HepG2 (cell line): Measurements from ENCODE around the gene AKR1C4. TPM values are rescaled to one million over a fixed set of nuclear protein-coding genes. Genes with fewer than 3 reads are reported as not detected.

Source experiments
- CCAR2 ChIP-seq: fragments of 200-400 bp; formaldehyde crosslinking; optimal IDR thresholded peaks from 2 replicates; pipeline ENCODE3; 2018; ENCODE audit warnings: low read depth, mild to moderate bottlenecking, low read length, moderate library complexity
- DPF2 ChIP-seq: sonication (generic); formaldehyde crosslinking; IDR thresholded peaks from 2 replicates; pipeline ENCODE4 v1.4.0; 2020; ENCODE audit warnings: mild to moderate bottlenecking, low read depth, missing genetic modification reagents, borderline replicate concordance
- HDAC2 ChIP-seq: sonication (generic); formaldehyde crosslinking; IDR thresholded peaks from 2 replicates; pipeline ENCODE4 v1.4.0; 2020; ENCODE audit warnings: missing genetic modification reagents
- HDAC6 ChIP-seq: fragments of 200-600 bp; sonication (generic); IDR thresholded peaks from 2 replicates; pipeline ENCODE4 v1.7.0; 2017; ENCODE audit warnings: mild to moderate bottlenecking, antibody characterized with exemption, low read length, low read depth
- KDM5B ChIP-seq: sonication (generic); formaldehyde crosslinking; IDR thresholded peaks from 2 replicates; pipeline ENCODE4 v1.4.0; 2020; ENCODE audit warnings: missing genetic modification reagents, mild to moderate bottlenecking, borderline replicate concordance
- KLF9 ChIP-seq: IDR thresholded peaks from 2 replicates; pipeline ENCODE4 v1.6.1; 2016; ENCODE audit warnings: low read depth
- MED1 ChIP-seq: sonication (generic); formaldehyde crosslinking; IDR thresholded peaks from 2 replicates; pipeline ENCODE4 v1.4.0; 2020; ENCODE audit warnings: missing genetic modification reagents
- NR2C2 ChIP-seq: sonication (generic); formaldehyde crosslinking; IDR thresholded peaks from 2 replicates; pipeline ENCODE4 v1.4.0; 2020; ENCODE audit warnings: missing genetic modification reagents, mild to moderate bottlenecking, moderate library complexity, borderline replicate concordance
- PITX1 ChIP-seq: sonication (generic); formaldehyde crosslinking; IDR thresholded peaks from 2 replicates; pipeline ENCODE4 v1.5.1; 2020; ENCODE audit warnings: mild to moderate bottlenecking, missing genetic modification reagents
- PPARG ChIP-seq: conservative IDR thresholded peaks from 2 replicates; pipeline ENCODE4 v1.6.1; 2016; ENCODE audit warnings: missing biosample characterization, missing genetic modification reagents
- PTBP1 ChIP-seq: fragments of 200-400 bp; formaldehyde crosslinking; IDR thresholded peaks from 2 replicates; pipeline ENCODE4 v1.6.1; 2018; ENCODE audit warnings: low read length, low read depth; ENCODE audit not compliant: poor library complexity, severe bottlenecking
- SNAPC2 ChIP-seq: sonication (generic); formaldehyde crosslinking; IDR thresholded peaks from 2 replicates; pipeline ENCODE4 v1.8.1; 2022; ENCODE audit warnings: mild to moderate bottlenecking, missing genetic modification reagents
- TMF1 ChIP-seq: sonication (generic); formaldehyde crosslinking; IDR thresholded peaks from 2 replicates; pipeline ENCODE4 v1.8.1; 2022; ENCODE audit warnings: low read depth, missing genetic modification reagents
- ZBTB21 ChIP-seq: sonication (generic); formaldehyde crosslinking; IDR thresholded peaks from 2 replicates; pipeline ENCODE4 v1.4.0; 2020; ENCODE audit warnings: missing genetic modification reagents
- ZNF530 ChIP-seq: sonication (generic); formaldehyde crosslinking; IDR thresholded peaks from 2 replicates; pipeline ENCODE4 v1.5.0; 2020; ENCODE audit warnings: low read depth, mild to moderate bottlenecking, missing genetic modification reagents
- ZNF563 ChIP-seq: sonication (generic); formaldehyde crosslinking; IDR thresholded peaks from 2 replicates; pipeline ENCODE4 v1.8.0; 2022; ENCODE audit warnings: mild to moderate bottlenecking, moderate library complexity, missing genetic modification reagents
- ZNF772 ChIP-seq: sonication (generic); formaldehyde crosslinking; IDR thresholded peaks from 2 replicates; pipeline ENCODE4 v1.5.0; 2020; ENCODE audit warnings: mild to moderate bottlenecking, missing genetic modification reagents
- ZNF781 ChIP-seq: sonication (generic); formaldehyde crosslinking; IDR thresholded peaks from 2 replicates; pipeline ENCODE4 v1.5.1; 2020; ENCODE audit warnings: borderline replicate concordance, mild to moderate bottlenecking, missing genetic modification reagents; ENCODE audit errors: not compliant biosample characterization
- ZNF782 ChIP-seq: sonication (generic); formaldehyde crosslinking; IDR thresholded peaks from 2 replicates; pipeline ENCODE4 v1.4.0; 2020; ENCODE audit warnings: missing genetic modification reagents, mild to moderate bottlenecking, borderline replicate concordance
- ZSCAN9 ChIP-seq: IDR thresholded peaks from 2 replicates; pipeline ENCODE4 v1.6.1; 2016; ENCODE audit warnings: borderline replicate concordance
- polyA plus RNA-seq, 8 experiments: library from polyadenylated mRNA; depleted of rRNA in 3 of 8; stranded (reverse) in 7 of 8; unstranded in 1 of 8; fragments of >200 nt; fragmentation: Illumina TruSeq in 4 of 8; extraction: Trizol in 4 of 8; gene quantifications; 2 replicates each; pipeline versions ENCODE4 v1.2.1 to v1.2.3, GENCODE V29; 2011 to 2016; ENCODE audit warnings: low read depth in 4 of 8, missing spikeins in 1 of 8, mixed read lengths in 1 of 8; ENCODE audit not compliant: insufficient read depth in 1 of 8
- total RNA-seq, 5 experiments: library from RNA; depleted of rRNA; stranded (reverse); fragments of >200 nt; fragmentation: Illumina TruSeq; extraction: Trizol; gene quantifications; 2 replicates each; pipeline ENCODE4 v1.2.3, GENCODE V29; 2016; ENCODE audit warnings: low read depth in 1 of 5
- TF ChIP-seq, protein P1 (sequence below): IDR thresholded peaks from 2 replicates; pipeline ENCODE4 v1.6.1; 2012; ENCODE audit warnings: low read depth, low read length, improper control_type of control experiment
- TF ChIP-seq, protein P2 (sequence below): IDR thresholded peaks from 2 replicates; pipeline ENCODE4 v1.6.1; 2016; ENCODE audit warnings: mild to moderate bottlenecking
- TF ChIP-seq, protein P3 (sequence below): sonication (generic); formaldehyde crosslinking; conservative IDR thresholded peaks from 2 replicates; pipeline ENCODE4 v1.8.1; 2023; ENCODE audit warnings: missing genetic modification reagents
- TF ChIP-seq, protein P4 (sequence below): IDR thresholded peaks from 2 replicates; pipeline ENCODE4 v1.6.1; 2018; ENCODE audit warnings: missing genetic modification reagents, mild to moderate bottlenecking, missing compliant biosample characterization
- TF ChIP-seq, protein P5 (sequence below): sonication (generic); formaldehyde crosslinking; conservative IDR thresholded peaks from 2 replicates; pipeline ENCODE4 v1.5.0; 2020; ENCODE audit warnings: missing genetic modification reagents

AKR1C4 gene
- total and polyA plus RNA-seq, 2 of the 13 experiments (the other 11 are each of a cell fraction or from before 2014, with no cell fraction given): 0.18 to 1.3 TPM

DNA sequence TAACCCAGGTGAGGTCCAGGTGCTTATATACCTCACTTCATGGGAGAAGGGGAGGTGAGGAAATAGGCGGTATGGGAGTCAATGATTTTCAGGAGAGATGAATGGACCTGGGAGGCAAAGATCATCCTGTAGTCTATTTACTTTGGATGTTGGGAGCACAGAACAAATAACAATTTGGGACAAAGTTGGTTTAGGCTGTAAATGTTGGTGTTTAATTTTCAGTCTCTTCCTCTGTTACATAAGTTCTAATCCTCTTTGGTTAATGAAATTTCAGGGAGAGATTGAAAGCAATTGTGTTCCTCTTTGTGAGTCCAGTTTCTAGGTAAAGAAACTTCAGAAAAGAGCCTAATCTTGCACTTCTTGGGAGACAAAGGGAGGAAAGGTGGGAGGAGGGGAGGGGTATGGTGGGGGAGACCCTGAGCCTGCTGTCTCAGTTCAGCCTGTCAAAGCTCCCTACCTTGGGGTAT is 46.9 kb downstream of the AKR1C4 start (continued):
- TF ChIP-seq, protein P1, sequence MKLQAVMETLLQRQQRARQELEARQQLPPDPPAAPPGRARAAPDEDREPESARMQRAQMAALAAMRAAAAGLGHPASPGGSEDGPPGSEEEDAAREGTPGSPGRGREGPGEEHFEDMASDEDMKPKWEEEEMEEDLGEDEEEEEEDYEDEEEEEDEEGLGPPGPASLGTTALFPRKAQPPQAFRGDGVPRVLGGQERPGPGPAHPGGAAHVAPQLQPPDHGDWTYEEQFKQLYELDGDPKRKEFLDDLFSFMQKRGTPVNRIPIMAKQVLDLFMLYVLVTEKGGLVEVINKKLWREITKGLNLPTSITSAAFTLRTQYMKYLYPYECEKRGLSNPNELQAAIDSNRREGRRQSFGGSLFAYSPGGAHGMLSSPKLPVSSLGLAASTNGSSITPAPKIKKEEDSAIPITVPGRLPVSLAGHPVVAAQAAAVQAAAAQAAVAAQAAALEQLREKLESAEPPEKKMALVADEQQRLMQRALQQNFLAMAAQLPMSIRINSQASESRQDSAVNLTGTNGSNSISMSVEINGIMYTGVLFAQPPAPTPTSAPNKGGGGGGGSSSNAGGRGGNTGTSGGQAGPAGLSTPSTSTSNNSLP: peak; percentile 81
- TF ChIP-seq KDM5B (CRISPR knock-in tag): no peak
- TF ChIP-seq, protein P2, sequence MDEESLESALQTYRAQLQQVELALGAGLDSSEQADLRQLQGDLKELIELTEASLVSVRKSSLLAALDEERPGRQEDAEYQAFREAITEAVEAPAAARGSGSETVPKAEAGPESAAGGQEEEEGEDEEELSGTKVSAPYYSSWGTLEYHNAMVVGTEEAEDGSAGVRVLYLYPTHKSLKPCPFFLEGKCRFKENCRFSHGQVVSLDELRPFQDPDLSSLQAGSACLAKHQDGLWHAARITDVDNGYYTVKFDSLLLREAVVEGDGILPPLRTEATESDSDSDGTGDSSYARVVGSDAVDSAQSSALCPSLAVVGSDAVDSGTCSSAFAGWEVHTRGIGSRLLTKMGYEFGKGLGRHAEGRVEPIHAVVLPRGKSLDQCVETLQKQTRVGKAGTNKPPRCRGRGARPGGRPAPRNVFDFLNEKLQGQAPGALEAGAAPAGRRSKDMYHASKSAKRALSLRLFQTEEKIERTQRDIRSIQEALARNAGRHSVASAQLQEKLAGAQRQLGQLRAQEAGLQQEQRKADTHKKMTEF (CRISPR knock-in tag): peak; percentile 92
- TF ChIP-seq, protein P3, sequence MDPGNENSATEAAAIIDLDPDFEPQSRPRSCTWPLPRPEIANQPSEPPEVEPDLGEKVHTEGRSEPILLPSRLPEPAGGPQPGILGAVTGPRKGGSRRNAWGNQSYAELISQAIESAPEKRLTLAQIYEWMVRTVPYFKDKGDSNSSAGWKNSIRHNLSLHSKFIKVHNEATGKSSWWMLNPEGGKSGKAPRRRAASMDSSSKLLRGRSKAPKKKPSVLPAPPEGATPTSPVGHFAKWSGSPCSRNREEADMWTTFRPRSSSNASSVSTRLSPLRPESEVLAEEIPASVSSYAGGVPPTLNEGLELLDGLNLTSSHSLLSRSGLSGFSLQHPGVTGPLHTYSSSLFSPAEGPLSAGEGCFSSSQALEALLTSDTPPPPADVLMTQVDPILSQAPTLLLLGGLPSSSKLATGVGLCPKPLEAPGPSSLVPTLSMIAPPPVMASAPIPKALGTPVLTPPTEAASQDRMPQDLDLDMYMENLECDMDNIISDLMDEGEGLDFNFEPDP: no peak
- TF ChIP-seq ZNF563: no peak
- TF ChIP-seq, protein P4, sequence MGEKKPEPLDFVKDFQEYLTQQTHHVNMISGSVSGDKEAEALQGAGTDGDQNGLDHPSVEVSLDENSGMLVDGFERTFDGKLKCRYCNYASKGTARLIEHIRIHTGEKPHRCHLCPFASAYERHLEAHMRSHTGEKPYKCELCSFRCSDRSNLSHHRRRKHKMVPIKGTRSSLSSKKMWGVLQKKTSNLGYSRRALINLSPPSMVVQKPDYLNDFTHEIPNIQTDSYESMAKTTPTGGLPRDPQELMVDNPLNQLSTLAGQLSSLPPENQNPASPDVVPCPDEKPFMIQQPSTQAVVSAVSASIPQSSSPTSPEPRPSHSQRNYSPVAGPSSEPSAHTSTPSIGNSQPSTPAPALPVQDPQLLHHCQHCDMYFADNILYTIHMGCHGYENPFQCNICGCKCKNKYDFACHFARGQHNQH (CRISPR knock-in tag): peak; percentile 78
- no peak for TF ChIP-seq TMF1 (CRISPR knock-in tag)
- no peak for TF ChIP-seq KLF9 (CRISPR knock-in tag)
- TF ChIP-seq ZNF772 (CRISPR knock-in tag): peak; percentile 52; the same call in 1 of the 2 replicates
- peak; percentile 78; the same call in 1 of the 2 replicates for TF ChIP-seq DPF2 (CRISPR knock-in tag)
- TF ChIP-seq SNAPC2: no peak
- peak; percentile 98 for TF ChIP-seq MED1 (CRISPR knock-in tag)
- TF ChIP-seq HDAC2: peak; percentile 90
- TF ChIP-seq PPARG (CRISPR knock-in tag): peak; percentile 99
- no peak for TF ChIP-seq PTBP1
- no peak; the same call in 1 of the 2 replicates for TF ChIP-seq NR2C2 (CRISPR knock-in tag)
- no peak for TF ChIP-seq ZNF781
- TF ChIP-seq CCAR2: no peak
- TF ChIP-seq PITX1: peak; percentile 94
- TF ChIP-seq ZNF782 (CRISPR knock-in tag): no peak
- TF ChIP-seq ZNF530 (CRISPR knock-in tag): no peak
- TF ChIP-seq ZBTB21: peak; percentile 31; the same call in 1 of the 2 replicates
- TF ChIP-seq ZSCAN9: peak; percentile 59; the same call in 1 of the 2 replicates
- TF ChIP-seq, protein P5, sequence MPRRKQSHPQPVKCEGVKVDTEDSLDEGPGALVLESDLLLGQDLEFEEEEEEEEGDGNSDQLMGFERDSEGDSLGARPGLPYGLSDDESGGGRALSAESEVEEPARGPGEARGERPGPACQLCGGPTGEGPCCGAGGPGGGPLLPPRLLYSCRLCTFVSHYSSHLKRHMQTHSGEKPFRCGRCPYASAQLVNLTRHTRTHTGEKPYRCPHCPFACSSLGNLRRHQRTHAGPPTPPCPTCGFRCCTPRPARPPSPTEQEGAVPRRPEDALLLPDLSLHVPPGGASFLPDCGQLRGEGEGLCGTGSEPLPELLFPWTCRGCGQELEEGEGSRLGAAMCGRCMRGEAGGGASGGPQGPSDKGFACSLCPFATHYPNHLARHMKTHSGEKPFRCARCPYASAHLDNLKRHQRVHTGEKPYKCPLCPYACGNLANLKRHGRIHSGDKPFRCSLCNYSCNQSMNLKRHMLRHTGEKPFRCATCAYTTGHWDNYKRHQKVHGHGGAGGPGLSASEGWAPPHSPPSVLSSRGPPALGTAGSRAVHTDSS (CRISPR knock-in tag): no peak
- no peak for TF ChIP-seq HDAC6
